GM19025 (cell line): Measurements from ENCODE around the gene CEP192.

Experiments
- ATAC-seq: cut with Tn5 transposase; IDR thresholded peaks from one replicate; pipeline ENCODE4 v1.9.1; 2021; ENCODE audit warnings: mild to moderate bottlenecking, low read depth, moderate library complexity; ENCODE audit not compliant: unreplicated experiment

Gene CEP192

DNA sequence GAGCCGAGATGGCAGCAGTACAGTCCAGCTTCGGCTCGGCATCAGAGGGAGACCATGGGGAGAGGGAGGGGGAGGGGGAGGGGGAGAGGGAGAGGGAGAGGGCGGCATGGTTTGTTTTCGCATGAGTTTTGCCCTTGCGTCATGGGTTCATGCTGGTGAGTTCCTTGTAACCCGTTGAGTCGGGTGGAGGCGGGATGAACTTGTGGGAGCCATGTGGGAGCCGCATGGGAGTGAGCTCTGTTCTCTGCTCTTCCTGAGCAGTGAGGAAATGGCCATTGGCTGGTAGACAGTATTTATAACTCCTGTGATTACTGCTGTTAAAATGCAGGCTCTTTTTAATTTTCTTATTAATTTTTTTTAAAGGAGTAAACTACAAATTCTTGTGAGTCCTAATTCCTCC, 108.0 kb downstream of the CEP192 start:
- ATAC-seq = no peak

DNA sequence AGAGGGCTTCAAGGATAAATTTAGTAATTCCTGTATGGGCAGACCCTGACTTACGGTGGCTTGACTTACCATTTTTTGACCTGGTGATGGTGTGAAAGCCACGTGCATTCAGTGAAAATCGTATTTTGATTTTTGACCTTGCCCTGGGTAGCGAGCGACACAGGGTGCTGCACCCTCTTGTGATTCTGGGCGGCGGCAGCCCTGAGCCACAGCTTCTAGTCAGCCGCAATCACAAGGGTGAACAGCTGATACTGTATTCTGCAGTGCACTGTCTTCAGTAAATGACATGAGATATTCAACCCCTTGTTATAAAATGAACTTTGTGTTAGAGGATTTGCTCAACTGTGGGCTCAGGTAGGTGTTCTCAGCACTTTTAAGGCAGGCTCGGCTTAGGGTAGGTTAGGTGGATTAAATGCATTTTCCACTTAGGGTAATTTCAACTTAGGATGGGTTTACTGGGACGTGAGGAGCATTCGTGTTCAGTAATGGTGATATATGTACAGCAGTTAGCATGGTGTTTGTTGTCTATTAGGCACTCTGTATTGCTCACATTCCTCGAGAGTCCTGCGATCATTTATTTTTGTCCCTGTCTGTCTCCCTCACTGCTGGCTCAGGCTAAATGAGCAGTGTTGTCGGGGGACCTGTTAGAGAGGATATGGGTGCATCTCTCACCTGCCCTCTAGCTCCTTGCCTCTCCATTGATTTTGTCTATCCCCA, 109.9 kb downstream of the CEP192 start:
- no peak for ATAC-seq

DNA sequence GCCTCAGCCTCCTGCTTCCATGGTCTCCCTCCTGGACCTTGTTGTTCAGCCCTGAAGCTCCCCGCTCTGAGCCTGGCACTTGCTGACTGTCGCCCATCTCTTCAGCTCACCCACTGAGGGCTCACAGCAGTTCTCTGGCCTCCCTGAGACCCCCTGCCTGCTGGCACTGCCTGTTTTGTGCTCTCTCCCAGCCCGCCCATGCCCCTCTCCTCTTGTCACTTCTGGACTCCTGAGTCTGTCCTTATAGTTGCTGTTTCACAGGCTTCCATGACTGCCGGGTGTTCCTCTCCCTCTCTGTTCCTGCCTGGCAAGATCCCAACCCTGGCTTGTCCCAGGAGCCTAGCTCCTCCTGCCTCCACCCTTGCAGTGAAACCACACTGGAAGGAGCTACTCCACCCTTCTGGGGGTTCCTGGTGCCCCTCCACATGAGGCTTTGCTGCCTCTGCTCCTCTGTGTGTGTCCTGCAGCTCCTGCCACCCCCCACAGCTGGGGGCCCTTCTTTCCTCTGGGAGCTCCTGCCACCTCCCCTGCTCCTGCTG, 110.6 kb downstream of the CEP192 start:
- ATAC-seq = no peak

DNA sequence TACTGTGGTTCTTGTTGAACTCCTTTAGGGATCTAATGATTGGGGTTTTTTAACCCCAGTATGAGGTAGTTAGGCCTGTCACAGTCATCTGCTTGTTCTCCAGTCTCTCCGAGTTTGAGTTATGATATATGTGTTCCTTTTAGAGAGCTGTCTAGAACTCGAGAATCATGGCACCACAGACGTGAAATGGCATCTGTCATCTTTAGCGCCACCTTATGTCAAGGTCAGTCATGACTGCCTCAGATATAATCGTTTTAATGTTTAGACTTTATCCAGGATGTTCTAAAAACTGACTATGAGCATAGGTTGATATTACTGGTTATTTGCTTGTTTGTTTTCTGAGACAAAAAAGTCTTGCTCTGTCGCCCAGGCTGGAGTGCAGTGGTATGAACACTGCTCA, 112.2 kb downstream of the CEP192 start:
- no peak for ATAC-seq

DNA sequence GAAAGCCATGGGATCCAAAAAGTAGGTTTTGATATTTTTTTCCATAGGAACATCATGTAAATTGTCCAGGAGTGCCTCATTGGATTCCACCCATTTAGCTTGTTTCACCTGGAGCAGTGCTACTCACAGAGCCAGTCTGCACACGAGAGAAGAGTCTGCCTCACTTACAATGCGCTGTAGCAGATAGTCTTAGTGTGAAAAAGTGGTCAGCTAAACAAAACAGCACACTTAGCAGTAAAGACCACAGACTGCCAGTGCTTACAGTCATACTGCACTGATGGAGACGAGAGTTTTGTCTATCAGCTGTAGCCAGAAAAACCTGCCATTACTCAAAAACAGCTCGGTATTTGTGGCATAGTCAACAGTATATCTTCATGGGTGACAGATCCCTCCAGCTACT, 113.9 kb downstream of the CEP192 start:
- ATAC-seq = no peak

DNA sequence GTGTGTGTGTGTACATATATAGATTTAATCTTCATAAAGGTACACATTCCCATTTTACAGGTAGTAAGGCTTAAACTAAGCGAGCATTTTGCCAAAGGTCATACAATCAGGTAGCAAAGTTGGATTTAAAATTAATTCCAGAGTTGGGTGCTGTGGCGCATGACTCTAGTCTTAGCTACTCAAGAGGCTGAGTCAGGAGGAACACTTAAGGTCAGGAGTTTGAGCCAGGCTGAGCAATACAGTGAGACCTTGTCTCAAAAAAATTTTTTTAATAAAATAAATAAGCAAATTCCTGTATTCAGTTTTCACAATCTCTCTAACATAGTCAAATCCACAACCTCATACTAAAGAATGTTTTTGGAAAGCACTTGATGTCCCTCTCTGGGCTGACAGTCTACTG, 115.9 kb downstream of the CEP192 start:
- ATAC-seq = no peak

DNA sequence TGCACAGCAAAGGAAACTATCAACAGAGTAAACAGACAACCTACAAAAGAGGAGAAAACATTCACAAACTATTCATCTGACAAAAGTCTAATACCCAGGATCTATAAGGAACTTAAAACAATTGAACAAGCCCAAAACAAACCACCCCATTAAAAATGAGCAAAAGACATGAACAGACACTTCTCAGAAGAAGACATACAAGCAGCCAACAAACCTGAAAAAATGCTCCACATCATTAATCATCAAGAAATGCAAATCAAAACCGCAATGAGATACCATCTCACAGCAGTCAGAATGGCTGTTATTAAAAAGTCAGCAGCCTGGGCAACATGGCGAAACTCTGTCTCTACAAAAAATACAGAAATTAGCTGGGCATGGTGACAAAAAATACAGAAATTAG, 117.2 kb downstream of the CEP192 start:
- no peak for ATAC-seq

DNA sequence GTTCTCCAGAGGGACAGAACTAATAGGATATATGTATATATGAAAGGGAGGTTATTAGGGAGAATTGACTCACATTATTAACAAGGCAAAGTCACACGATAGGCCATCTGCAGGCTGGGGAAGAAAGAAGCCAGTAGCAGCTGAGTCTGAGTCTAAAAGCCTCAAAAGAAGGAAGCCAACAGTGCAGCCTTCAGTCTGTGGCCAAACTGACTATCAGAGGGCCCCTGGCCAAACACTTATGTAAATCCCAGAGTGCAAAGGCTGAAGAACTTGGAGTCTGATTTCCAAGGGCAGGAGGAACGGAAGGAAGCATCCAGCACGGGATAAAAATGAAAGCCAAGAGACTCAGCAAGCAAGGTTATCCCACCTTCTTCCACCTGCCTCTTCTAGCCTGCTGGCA, 119.4 kb downstream of the CEP192 start:
- no peak for ATAC-seq

DNA sequence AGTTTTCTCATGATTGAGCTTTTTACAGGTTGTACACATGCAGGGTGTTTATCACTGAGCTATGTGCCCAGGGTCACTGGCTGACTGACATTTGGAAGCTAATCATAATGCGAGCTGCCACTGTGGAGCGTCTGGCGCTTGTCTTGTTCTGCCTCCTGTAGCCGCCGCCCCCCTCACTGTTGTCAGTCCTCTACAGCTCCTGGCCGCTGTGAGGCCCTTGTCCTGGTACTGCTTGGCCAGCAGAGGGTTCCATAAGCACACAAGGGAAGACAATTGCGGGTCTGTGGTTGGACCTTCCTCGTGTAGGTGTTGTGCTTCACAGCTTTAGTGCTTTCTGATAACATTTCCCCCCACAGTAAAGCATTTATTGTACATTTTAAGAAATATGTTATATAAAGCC, 121.8 kb downstream of the CEP192 start:
- ATAC-seq = no peak

DNA sequence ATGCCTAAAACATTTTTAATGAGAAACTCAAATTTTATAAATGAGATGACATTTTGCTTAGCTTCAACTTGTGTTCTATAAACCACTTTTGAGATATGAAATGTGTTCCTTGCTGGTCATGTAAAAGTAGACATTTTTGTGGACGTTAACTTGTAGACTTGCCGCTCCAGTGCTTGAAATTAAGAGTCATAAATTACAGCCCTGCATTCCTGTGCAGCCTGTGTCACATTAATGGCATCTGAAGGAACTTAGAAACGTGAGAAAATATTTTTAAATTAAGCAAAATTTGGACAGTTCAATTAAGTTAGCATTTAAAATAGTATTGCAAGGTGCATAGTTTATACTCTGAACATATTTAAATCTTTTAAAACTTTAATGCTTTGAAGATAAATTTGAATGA, 129.1 kb downstream of the CEP192 start:
- no peak for ATAC-seq

DNA sequence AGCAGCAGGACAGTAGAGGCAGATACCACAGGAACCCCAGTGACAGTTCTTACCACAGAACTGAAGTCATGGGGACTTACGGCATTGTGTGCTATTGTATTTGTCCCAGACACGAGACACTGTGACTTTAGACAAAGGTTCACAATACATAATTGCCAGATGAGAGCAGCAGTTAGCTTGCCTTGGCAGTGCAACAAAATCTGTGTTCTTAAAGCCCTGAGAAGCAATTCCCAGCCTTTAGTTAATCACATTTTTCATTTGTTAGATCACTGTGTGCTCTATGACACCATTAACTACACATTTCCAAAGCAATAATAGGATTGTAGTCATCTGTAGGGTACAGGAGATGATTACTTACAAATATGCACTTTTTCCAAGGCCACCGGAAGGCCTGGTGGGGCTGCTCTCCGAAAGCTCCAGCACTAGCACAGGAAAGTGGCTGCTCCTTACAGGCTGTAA, 129.8 kb downstream of the CEP192 start:
- no peak for ATAC-seq

DNA sequence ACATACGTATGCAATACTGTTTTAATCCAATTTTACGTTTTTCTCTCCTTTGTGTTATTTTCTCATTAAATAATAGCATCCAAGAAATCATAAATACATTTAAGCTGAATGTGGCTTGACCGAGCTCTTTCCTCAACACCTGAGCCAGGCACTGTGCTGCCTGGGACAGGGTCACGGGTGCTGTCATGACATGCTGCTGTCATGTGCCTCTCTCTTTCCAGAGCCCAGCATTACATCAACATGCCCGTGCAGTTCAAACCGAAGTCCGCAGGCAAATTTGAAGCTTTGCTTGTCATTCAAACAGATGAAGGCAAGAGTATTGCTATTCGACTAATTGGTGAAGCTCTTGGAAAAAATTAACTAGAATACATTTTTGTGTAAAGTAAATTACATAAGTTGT, 133.2 kb downstream of the CEP192 start:
- ATAC-seq = no peak

DNA sequence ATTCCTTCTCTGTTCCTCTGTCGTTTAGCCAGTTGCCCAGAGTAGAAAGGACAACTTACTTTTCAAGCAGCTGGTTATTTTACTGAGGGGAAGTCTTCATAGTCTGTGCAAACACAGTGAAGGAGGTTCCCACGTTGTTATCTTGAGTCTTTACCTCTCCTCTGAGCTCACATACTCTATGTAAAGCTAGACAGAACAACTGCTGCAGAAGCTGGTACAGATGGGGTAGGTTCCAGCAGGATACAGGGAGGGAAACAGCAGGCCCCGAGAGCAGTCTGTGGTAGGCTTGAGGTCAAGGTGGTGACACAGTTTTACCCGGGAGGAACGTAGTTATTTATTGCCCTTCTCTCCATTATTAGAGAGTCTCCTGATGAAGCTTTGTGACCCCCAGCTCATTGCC, 134.0 kb downstream of the CEP192 start:
- no peak for ATAC-seq

DNA sequence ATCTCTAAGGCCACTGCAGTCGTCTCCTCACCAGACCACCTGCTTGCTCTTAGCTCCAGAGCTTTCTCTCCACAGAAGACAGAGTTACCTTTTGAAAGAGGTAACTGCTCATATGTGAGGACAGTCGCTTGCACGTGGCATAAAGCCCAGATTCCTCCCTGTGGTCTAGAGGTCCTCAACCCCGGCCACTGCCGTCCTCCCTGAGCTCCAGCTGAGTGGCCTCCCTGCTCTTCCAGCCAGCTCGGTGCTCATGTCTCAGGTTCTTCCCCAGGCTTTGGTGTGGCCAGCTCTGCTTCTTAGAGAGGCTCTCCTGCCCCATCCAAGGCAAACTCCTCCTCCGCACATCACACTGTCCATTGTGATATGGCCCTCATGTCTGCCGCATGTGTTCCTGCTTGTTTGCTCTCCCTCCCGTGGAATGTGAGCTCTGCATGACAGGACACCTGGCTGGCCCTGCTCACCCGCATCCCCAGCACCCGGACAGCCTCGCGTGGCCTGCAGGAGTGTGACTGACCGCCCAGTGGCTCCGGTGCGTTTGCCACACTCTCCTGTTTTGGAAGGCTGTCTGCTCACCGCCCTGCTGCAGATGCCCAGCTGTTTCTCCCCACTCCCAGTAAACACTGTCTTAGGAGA, 135.9 kb downstream of the CEP192 start:
- no peak for ATAC-seq

DNA sequence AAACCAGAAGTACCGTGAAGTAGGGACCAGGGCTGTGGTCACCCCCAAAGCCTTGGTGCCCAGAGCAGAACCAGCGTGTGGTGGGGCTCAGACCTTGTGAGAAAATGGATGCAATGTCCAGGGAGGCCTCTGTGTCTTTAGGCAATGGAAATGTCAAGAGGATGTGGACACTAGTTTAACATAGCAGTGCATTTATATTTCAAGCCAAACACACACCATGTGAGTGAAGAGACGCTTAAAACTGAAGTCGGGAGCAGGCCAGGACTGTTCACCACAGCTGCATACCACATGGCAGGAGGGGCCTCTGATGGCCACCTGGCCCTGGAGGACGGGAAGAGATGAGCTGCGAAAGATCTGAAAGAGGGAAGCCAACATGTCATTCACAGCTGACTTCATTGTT, 140.1 kb downstream of the CEP192 start:
- ATAC-seq = no peak

DNA sequence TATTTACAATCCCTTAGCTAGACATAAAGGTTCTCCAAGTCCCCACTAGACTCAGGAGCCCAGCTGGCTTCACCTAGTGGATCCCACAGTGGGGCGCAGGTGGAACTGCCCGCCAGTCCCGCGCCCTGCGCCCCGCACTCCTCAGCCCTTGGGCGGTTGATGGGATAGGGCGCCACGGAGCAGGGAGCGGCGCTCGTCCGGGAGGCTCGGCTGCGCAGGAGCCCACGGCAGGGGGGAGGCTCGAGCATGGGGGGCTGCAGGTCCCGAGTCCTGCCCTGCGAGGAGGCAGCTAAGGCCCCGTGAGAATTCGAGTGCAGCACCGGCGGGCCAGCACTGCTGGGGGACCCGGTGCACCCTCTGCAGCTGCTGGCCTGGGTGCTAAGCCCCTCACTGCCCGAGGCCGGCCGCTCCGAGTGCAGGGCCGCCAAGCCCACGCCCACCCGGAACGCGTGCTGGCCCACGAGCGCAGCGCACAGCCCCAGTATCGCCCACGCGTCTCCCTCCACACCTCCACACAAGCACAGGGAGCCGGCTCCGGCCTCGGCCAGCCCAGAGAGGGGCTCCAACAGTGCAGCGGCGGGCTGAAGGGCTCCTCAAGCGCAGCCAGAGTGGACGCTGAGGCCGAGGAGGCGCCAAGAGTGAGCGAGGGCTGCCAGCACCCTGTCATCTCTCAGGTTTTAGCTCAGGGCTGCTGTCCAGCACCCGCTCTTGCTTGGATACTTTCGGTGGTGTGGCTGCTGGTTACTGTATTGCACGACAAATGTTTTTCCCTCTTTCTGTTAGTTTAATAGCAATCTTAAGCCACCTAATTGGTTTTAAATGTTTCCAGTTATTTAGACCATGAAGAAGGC, 143.6 kb downstream of the CEP192 start:
- no peak for ATAC-seq

DNA sequence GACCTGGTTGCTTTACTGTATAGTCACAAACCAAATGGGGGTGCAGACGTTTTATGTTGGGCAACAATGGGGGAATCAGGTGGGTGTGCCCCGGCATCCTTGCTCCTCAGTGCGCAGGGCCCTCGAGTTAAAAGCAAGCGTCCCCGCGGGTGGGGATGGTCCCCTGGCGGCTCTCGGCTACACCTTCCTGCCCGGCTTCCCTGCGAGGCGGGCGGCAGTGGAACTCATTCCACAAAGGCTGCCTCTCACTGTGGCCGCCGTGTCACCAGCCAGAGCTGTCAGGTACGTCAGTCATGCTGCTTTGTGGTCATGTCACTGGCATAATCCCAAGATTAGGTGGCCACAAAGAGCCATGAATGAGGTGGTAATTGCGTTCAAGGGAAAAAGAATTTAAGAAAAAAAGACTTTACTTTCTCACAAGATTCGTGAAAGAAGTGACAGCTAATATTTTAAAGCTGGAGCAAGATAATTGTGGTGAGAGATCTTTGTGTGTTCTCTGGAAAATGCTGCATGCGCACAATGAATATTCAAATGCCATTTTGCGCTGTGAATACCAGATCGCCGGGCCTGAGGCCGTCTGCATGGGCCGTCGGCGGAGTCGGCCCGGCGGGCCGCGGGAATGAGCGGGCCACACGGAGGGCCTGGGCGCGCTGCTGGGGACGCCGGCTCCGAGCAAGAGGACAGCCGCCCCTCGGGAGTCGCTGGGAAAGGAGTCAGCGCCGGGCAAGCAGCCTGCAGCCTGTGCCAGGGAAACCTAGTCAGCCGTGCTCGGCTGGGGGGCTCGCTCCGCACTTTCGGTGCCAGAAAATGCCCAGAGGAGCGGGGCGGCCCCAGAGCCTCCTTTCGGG, 145.1 kb downstream of the CEP192 start:
- ATAC-seq = no peak

DNA sequence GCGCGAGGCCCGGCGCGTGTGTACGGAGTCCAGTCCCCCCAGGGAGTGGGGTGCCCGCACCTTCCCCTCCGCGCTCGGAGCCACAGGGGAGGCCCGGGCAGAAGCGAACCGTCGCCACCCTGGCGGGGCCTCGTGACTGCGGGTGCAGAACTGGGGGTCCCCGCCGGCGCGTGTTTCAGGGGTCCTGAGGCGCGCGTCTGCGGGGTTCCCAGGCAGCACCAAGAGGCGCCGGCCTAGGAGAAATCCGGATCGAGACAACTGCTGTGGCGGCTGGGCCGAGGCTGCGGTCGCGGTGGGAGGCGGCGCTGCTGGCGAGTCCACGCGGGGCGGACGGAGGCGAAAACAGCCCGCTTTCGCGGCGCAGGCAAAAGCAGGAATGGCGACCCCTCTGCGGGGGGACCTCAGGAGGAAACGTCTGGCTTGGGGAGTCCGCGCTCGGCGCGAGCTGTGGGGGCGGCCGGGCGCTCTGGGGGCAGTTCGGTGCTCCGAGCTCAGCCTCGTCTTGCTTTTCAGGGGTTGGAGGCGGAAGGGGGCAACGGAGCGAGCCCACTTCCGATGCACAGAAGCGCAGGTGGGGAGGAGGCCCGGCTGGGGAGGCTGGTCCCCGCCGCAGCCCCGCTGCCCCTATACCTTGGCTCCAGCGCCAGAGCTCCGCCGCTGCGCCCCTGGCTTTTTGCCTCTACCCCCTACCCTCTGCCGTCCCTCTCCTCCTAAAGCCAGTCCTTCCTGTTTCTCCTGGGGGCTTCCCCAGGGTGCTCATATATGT, 145.9 kb downstream of the CEP192 start:
- no peak for ATAC-seq

DNA sequence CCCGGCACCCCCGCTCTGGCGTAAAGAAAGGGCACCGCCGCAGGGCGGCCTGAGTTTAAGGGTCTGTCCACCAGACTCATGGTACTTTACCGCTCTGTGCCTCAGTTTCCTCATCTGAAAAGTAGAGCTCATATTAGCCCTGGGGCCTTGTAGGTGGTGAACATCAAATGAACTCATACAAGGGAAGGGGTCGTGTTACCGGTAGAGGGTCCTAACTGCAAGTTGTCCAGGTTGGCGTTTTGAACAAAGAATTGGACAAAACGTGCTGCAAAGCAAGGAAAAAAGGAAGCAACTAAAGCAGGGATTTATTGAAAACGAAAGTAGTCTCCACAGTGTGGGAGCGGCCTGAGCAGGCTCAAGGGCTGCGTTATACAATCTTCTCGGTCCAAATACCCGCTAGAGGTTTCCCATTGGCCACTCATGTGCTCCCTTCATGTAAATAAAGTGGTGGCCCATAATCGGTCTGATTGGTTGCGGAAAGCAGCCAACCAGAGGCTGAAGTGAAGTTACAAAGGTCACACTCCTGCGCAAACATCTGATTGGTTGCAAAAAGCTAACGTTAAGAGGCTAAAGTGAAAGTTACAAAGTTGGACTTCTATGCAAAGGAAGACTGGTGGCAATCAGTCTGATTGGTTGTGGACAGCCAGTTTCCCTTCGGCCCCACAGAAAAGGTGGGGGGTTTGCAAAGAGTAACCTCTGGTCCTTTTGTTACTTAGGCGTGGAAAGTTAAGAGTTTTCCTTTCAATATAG, 146.7 kb downstream of the CEP192 start:
- peak; percentile 70 for ATAC-seq
